Fibroblast of pulmonary artery (primary cell): ENCODE data around the gene LY6G6D.

ENCODE experiments used
- DNase-seq: peaks from one replicate; pipeline ENCODE4 v3.0.0-alpha.2; 2010; ENCODE audit warnings: low read depth
- H3K4me3 ChIP-seq: replicated peaks from 2 replicates; pipeline ENCODE4 v1.5.1; 2011; ENCODE audit warnings: low read depth, mild to moderate bottlenecking, control low read depth, low read length, moderate library complexity
- TF ChIP-seq, protein P1 (sequence below): IDR thresholded peaks from 2 replicates; pipeline ENCODE4 v1.5.1; 2011; ENCODE audit warnings: mild to moderate bottlenecking, control low read depth, low read length, inconsistent platforms; ENCODE audit errors: missing control alignments

The LY6G6D gene

DNA sequence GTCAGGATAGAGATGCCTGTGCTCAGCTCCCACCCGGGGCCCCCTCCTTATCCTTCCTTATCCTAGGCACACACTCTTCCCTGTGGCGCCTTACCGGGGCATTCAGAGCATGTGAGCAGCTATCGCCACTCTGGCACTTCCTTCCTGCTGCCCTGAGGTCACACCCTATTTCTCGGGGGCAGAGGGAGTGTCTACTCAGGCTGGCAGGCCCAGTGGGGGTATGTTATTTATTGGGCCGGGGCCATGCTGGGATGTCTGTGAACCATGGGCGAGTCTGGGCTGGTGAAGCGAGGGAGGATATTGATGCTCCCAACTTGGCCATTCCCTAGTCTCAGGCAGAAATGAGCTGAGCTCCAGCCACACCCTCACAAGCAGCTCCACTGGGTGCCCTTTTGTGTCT lies 3.9 kb upstream of the LY6G6D start:
- no peak for DNase-seq
- TF ChIP-seq, protein P1, sequence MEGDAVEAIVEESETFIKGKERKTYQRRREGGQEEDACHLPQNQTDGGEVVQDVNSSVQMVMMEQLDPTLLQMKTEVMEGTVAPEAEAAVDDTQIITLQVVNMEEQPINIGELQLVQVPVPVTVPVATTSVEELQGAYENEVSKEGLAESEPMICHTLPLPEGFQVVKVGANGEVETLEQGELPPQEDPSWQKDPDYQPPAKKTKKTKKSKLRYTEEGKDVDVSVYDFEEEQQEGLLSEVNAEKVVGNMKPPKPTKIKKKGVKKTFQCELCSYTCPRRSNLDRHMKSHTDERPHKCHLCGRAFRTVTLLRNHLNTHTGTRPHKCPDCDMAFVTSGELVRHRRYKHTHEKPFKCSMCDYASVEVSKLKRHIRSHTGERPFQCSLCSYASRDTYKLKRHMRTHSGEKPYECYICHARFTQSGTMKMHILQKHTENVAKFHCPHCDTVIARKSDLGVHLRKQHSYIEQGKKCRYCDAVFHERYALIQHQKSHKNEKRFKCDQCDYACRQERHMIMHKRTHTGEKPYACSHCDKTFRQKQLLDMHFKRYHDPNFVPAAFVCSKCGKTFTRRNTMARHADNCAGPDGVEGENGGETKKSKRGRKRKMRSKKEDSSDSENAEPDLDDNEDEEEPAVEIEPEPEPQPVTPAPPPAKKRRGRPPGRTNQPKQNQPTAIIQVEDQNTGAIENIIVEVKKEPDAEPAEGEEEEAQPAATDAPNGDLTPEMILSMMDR, result no peak
- no peak overlapping the region for H3K4me3 ChIP-seq

DNA sequence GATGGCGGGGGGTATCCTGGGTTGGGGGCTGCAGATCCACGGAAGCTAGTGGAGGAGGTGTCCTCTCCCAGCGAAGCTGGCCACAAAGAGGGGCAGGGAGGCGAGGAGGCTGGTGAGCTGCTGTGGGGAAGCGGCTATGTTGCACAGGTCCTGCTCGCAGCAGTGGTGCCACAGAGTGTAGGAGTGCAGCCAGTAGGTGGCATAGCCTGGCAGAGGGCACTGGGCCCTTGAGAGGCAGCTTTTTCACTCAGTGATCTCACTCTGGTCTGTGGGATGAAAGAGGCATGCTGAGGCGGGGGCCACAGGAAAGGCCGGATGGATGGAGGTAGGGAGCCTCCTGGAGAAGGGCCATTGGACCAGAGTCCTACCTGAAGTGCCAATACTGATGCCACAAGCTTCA lies 2.9 kb upstream of the LY6G6D start:
- TF ChIP-seq, protein P1, result no peak
- no peak overlapping the region for H3K4me3 ChIP-seq
- no peak for DNase-seq

DNA sequence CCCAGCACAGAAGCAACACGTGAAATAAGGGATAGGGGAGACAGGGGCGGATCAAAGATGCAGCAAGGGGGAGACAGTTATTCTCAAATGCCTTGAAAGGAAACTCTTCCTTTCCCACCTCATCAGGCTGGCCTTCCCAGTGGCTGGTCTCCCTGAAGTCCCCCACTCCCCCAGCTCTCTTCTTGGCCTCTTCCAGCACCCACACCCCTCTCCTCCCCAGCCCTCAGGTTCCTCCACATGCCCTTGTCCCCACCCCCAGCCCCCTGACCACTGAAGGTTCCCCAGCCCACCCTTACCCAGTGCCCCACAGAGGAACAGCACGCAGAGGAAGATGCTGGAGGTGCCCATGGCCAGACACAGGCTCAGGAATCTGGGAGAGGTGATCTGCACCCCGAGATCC lies 1.7 kb upstream of the LY6G6D start:
- DNase-seq, result no peak
- TF ChIP-seq, protein P1, result no peak
- H3K4me3 ChIP-seq, result no peak overlapping the region

DNA sequence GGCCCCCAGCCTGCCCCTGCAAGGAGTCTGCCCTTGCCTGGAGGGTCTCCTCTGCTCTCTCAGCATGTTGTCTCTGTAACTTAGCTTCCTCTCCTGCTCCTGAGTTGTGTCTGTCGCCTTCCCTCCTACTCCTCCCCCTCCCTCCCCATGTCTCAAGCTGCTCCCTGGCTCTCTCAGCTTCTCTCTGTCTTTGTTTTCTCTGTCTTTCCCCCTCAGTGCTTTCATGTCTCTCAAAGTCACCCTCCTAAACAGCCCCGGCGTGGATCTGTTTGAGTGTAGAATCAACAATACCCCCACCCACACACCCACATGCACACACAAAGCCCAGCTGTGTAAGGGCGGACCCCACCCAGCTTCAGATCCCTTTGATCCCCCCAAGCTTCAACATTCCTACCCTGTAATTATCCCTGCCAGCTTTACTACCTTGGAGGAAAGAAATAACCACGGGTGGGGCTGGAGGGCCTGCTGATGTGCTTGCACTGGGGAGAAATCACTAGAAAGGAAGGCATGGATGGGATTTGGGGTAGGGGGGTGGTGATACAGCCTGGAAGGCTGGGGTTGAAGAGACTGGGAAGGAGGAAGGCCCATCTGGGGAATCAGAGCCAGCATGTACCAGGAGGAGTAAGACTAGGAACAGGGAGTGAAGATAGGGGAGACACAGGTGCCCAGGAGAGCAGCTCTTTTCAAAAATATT lies 1.0 kb upstream of the LY6G6D start:
- TF ChIP-seq, protein P1, result no peak
- no peak for DNase-seq
- H3K4me3 ChIP-seq, result no peak overlapping the region

DNA sequence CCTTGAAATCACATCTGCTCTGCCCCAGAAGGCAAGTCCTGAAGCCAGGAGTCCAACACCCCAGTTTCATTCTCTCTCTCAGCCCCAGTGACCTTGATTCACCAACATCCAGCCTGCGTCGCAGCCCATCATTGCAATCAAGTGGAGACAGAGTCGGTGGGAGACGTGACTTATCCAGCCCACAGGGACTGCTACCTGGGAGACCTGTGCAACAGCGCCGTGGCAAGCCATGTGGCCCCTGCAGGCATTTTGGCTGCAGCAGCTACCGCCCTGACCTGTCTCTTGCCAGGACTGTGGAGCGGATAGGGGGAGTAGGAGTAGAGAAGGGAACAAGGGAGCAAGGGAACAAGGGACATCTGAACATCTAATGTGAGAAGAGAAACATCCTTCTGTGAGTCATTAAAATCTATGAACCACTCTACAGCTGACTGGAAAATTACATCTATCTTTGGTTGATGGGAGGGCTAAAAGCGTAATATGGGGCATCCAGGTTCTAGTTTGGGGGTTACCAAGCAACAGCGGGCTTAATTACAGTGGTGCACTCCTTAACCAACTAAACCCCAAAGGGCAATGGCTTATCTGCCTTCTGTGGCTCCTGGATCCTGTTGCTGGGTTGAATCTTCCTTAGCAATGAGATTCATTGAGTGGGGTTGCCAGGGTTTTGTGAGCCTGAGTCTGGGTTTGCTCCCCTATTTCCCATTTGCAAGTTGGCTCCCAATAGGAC lies 2.5 kb downstream of the LY6G6D start:
- no peak for DNase-seq
- no peak overlapping the region for H3K4me3 ChIP-seq
- TF ChIP-seq, protein P1, result no peak

DNA sequence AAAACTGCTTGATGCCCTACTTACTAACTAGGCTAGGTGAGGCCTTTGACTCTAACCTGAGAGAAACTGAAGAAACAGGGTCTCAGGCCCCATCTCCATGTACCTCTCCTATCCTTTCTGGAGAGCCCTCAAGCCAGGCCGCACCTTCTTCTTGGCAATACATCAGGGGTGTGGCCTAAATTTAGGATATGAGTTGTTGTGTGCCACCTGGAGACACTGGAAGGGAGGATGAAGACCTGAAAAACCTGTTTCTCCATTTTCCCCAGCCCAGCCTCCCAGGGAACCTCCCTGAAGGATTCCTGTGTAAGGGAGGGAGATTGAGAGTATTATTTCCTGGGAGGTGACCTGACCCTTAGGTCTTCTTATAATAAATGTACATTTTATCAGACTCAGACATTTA lies 3.1 kb downstream of the LY6G6D start:
- H3K4me3 ChIP-seq, result no peak overlapping the region
- DNase-seq, result no peak
- TF ChIP-seq, protein P1, result no peak
